ENCODE measurements around the gene RNF213.

GRCh38 chr17:80297996-80298560 is 37.4 kb downstream of the RNF213 start:
- no peak for TF ChIP-seq CTCF (IDR thresholded peaks at IDR 0.05 in 2 of 3, conservative IDR thresholded peaks at IDR 0.05 in 1 of 3; ENCODE audit: borderline replicate concordance in 1 of 3, insufficient read depth in 1 of 3, low read depth in 2 of 3, low read length in 2 of 3)
- TF ChIP-seq POLR2A (IDR thresholded peaks at IDR 0.05; ENCODE audit: borderline replicate concordance, extremely low read depth, insufficient read depth, insufficient read length): no peak
- no peak for TF ChIP-seq EZH2 (IDR thresholded peaks at IDR 0.05)
- TF ChIP-seq ATF3 (IDR thresholded peaks at IDR 0.05): no peak
- no peak for TF ChIP-seq ELF1 (IDR thresholded peaks at IDR 0.05; ENCODE audit: borderline replicate concordance, low read depth)
- no peak for TF ChIP-seq CBX3 (IDR thresholded peaks at IDR 0.05; ENCODE audit: low read depth)
- no peak for TF ChIP-seq SP1 (IDR thresholded peaks at IDR 0.05; ENCODE audit: low read depth)
- no peak for TF ChIP-seq ZNF274 (IDR thresholded peaks at IDR 0.05; ENCODE audit: low read depth, low read length)
- TF ChIP-seq POLR2AphosphoS5 (IDR thresholded peaks at IDR 0.05; ENCODE audit: low read depth, low read length): no peak
- TF ChIP-seq REST (IDR thresholded peaks at IDR 0.05; ENCODE audit: low read depth): no peak
- no peak for TF ChIP-seq RAD21 (IDR thresholded peaks at IDR 0.05; ENCODE audit: low read depth)
- no peak for TF ChIP-seq SIN3A (IDR thresholded peaks at IDR 0.05; ENCODE audit: low read depth)
- TF ChIP-seq FOSL1 (IDR thresholded peaks at IDR 0.05; ENCODE audit: low read depth): no peak
